B cell (primary cell): ENCODE data around the gene AGAP1. TPM values are rescaled to one million over a fixed set of nuclear protein-coding genes. Genes with fewer than 3 reads are reported as not detected.

Source experiments
- ATAC-seq: fragments of 200-7000 bp; cut with Tn5 transposase; one replicate; pipeline ENCODE4 v1.10.0; 2021; ENCODE audit warnings: low read depth, mild to moderate bottlenecking, moderate number of reproducible peaks, moderate library complexity
- CTCF ChIA-PET: fragments of 350-600 bp; sonication (Branson Sonifier 250); formaldehyde crosslinking; loops from one replicate; lab custom pipeline; 2021; ENCODE audit warnings: antibody characterized with exemption, inconsistent platforms; lab: Charles Lee
- POLR2A ChIA-PET: fragments of 350-600 bp; sonication (Branson Sonifier 250); formaldehyde crosslinking; loops from one replicate; lab custom pipeline; 2021; ENCODE audit warnings: antibody characterized with exemption; lab: Charles Lee
- DNase-seq: peaks from one replicate; pipeline ENCODE4 v3.0.0; 2013
- H2AFZ ChIP-seq: 2 replicates; pipeline ENCODE4 v1.6.1; 2012; ENCODE audit warnings: mild to moderate bottlenecking, low read depth, low read length; ENCODE audit not compliant: insufficient read depth, poor library complexity, severe bottlenecking
- H3K27ac ChIP-seq, 2 donors: 1 replicate in 1 of 2; 2 replicates in 1 of 2; pipeline ENCODE4 v1.5.1; 2012 to 2013; ENCODE audit warnings: low read length in 2 of 2, mild to moderate bottlenecking in 2 of 2, moderate library complexity in 1 of 2
- H3K27me3 ChIP-seq, 4 experiments: fragments of 200-600 bp in 1 of 4; sonication (generic) in 1 of 4; replicated peaks in 1 of 4; 1 replicate in 2 of 4; 2 replicates in 2 of 4; pipeline versions ENCODE4 v1.6.1 to v1.7.0; 2013 to 2016; ENCODE audit warnings: low read length in 3 of 4, mild to moderate bottlenecking in 2 of 4, mixed read lengths in 1 of 4, moderate library complexity in 1 of 4; ENCODE audit not compliant: insufficient read depth in 4 of 4, control insufficient read depth in 3 of 4; ENCODE audit errors: control extremely low read depth in 1 of 4
- H3K36me3 ChIP-seq, 2 experiments: replicated peaks in 1 of 2; 1 replicate in 1 of 2; 2 replicates in 1 of 2; pipeline versions ENCODE4 v1.6.1 to v1.7.1; 2013; ENCODE audit warnings: low read length in 1 of 2; ENCODE audit not compliant: insufficient read depth in 2 of 2, control insufficient read depth in 1 of 2; ENCODE audit errors: control extremely low read depth in 1 of 2, extremely low read depth in 1 of 2
- H3K4me1 ChIP-seq, 2 donors: fragments of 200-600 bp in 1 of 2; sonication (generic) in 1 of 2; 1 replicate in 1 of 2; 2 replicates in 1 of 2; pipeline versions ENCODE4 v1.5.1 to v1.6.1; 2013 to 2017; ENCODE audit warnings: low read length in 2 of 2; ENCODE audit not compliant: control insufficient read depth in 2 of 2, insufficient read depth in 2 of 2
- H3K4me2 ChIP-seq: replicated peaks from 2 replicates; pipeline ENCODE3; 2012; ENCODE audit warnings: mild to moderate bottlenecking, low read depth, low read length; ENCODE audit not compliant: poor library complexity, severe bottlenecking
- H3K4me3 ChIP-seq, 5 experiments: fragments of 200-600 bp in 1 of 5; sonication (generic) in 1 of 5; 1 replicate in 3 of 5; 2 replicates in 2 of 5; pipeline versions ENCODE4 v1.5.1 to v1.7.0; 2011 to 2016; ENCODE audit warnings: low read length in 4 of 5, mild to moderate bottlenecking in 4 of 5, low read depth in 2 of 5, control low read depth in 1 of 5, moderate library complexity in 1 of 5; ENCODE audit not compliant: insufficient read depth in 1 of 5; ENCODE audit errors: control extremely low read depth in 1 of 5, extremely low read depth in 1 of 5
- H3K79me2 ChIP-seq: fragments of 200-600 bp; sonication (generic); one replicate; pipeline ENCODE4 v1.6.0; 2016; ENCODE audit warnings: low read length; ENCODE audit not compliant: control insufficient read depth, insufficient read depth
- H3K9ac ChIP-seq: fragments of 200-600 bp; sonication (generic); 2 replicates; pipeline ENCODE4 v1.6.1; 2017; ENCODE audit warnings: mild to moderate bottlenecking, low read length, moderate library complexity
- H3K9me3 ChIP-seq, 3 donors: one replicate each; pipeline versions ENCODE4 v1.6.1 to v1.7.1; 2013; ENCODE audit warnings: low read length in 2 of 3; ENCODE audit not compliant: control insufficient read depth in 2 of 3, insufficient read depth in 1 of 3; ENCODE audit errors: control extremely low read depth in 1 of 3
- H4K20me1 ChIP-seq: 2 replicates; pipeline ENCODE4 v1.6.0; 2012; ENCODE audit warnings: mild to moderate bottlenecking, low read length; ENCODE audit not compliant: insufficient read depth, control insufficient read depth, poor library complexity, severe bottlenecking
- H3K27ac Mint-ChIP-seq: one replicate; pipeline ENCODE4 v1.8.0; 2021; ENCODE audit warnings: mixed read lengths
- H3K27me3 Mint-ChIP-seq: one replicate; pipeline ENCODE4 v1.8.0; 2021; ENCODE audit warnings: mixed read lengths
- H3K4me1 Mint-ChIP-seq: one replicate; pipeline ENCODE4 v1.8.0; 2021; ENCODE audit warnings: mixed read lengths
- H3K4me3 Mint-ChIP-seq: one replicate; pipeline ENCODE4 v1.8.0; 2021; ENCODE audit warnings: mixed read lengths
- H3K9me3 Mint-ChIP-seq: one replicate; pipeline ENCODE4 v1.8.0; 2022; ENCODE audit warnings: mixed read lengths; ENCODE audit not compliant: insufficient read depth
- CTCF ChIP-seq: fragments of 200-600 bp; IDR thresholded peaks from one replicate; pipeline ENCODE4 v1.8.0; 2022; ENCODE audit warnings: antibody characterized with exemption, mild to moderate bottlenecking
- EZH2 ChIP-seq: IDR thresholded peaks from 2 replicates; pipeline ENCODE4 v1.6.1; 2012; ENCODE audit warnings: borderline replicate concordance, low read depth, mild to moderate bottlenecking, moderate library complexity, low read length; ENCODE audit not compliant: insufficient read depth, poor library complexity, severe bottlenecking
- WGBS: methylation state at CpG from one replicate; pipeline ENCODE4 v1.1.5; 2013; ENCODE audit warnings: missing lambda C conversion rate; ENCODE audit not compliant: insufficient coverage; 5-methylcytosine and 5-hydroxymethylcytosine counted together
- intact Hi-C: fragments of 100-400 bp; cut with micrococcal nuclease; formaldehyde crosslinking; loops from one replicate; pipeline ENCODE4 v1.10.0; 2022
- polyA plus RNA-seq: library from polyadenylated mRNA; depleted of rRNA; stranded (reverse); fragments of >200 nt; gene quantifications from 2 replicates; pipeline ENCODE4 v1.2.3, GENCODE V29; 2012
- total RNA-seq, 2 donors: library from RNA; stranded (reverse); fragments of 120-200 nt in 1 of 2; gene quantifications; 1 replicate in 1 of 2; 2 replicates in 1 of 2; pipeline versions ENCODE4 v1.2.3 to v1.2.4, GENCODE V29; 2013 to 2022

The AGAP1 gene
- total and polyA plus RNA-seq, 2 donors (not counting 1 experiment from before 2014, with no cell fraction given): 0.01 TPM; not detected in 1

GRCh38 chr2:235780401-235780800, 286.6 kb downstream of the AGAP1 start:
- Histone ChIP-seq H3K79me2 (no peaks in the 10 kb centered on the region), H3K36me3 (no peaks in the 10 kb centered on the region), H3K27me3 (peaks cover 0 to 3% (median 0%) of the 10 kb centered on the region in 4 experiments), H3K4me3 (no peak overlapping the region), H3K4me2 (no peak overlapping the region), H3K9me3 (no peaks in the 10 kb centered on the region), H3K4me1 (no peaks in the 10 kb centered on the region), H4K20me1 (no peaks in the 10 kb centered on the region), H3K27ac (no peak overlapping the region), H2AFZ (no peak overlapping the region), H3K9ac (no peak overlapping the region)
- no peak overlapping the region for H3K4me3 Mint-ChIP-seq
- no peak overlapping the region for H3K27ac Mint-ChIP-seq
- no peaks in the 10 kb centered on the region for H3K4me1 Mint-ChIP-seq
- POLR2A ChIA-PET: no interaction called here
- no peak for TF ChIP-seq CTCF
- no peak for TF ChIP-seq EZH2
- 83% methylated on average over 4 of the region's 4 CpGs for WGBS
- DNase-seq: no peak
- intact Hi-C loops: loop anchor here (5.0 kb wide), 1 partner anchor 1292 kb away; no protein-coding TSS in a partner anchor
- no peak for ATAC-seq
- CTCF ChIA-PET: interaction anchor here (0.6 to 1.9 kb wide), 4 partner anchors 14 to 1279 kb away, joined by 6 to 8 read pairs (median 6); no protein-coding TSS in a partner anchor
- no peaks in the 10 kb centered on the region for H3K9me3 Mint-ChIP-seq
- peaks cover 24% of the 10 kb centered on the region for H3K27me3 Mint-ChIP-seq

- Histone ChIP-seq H3K79me2 (no peaks in the 10 kb centered on the region), H3K27ac (no peak overlapping the region), H3K9me3 (no peaks in the 10 kb centered on the region), H3K4me3 (no peak overlapping the region), H3K9ac (no peak overlapping the region), H3K27me3 (peaks cover 0 to 3% (median 0%) of the 10 kb centered on the region in 4 experiments), H3K36me3 (no peaks in the 10 kb centered on the region), H2AFZ (no peak overlapping the region), H4K20me1 (no peaks in the 10 kb centered on the region), H3K4me1 (no peaks in the 10 kb centered on the region), H3K4me2 (no peak overlapping the region)
- CTCF ChIA-PET: interaction anchor here (0.6 kb wide), 1 partner anchor 662 kb away, joined by 5 read pairs; no protein-coding TSS in a partner anchor
- intact Hi-C loops: loop anchor here (5.0 kb wide), 1 partner anchor 1291 kb away; no protein-coding TSS in a partner anchor
- no peaks in the 10 kb centered on the region for H3K9me3 Mint-ChIP-seq
- POLR2A ChIA-PET: no interaction called here
- ATAC-seq (no peak), DNase-seq (no peak)
- H3K4me1 Mint-ChIP-seq: no peaks in the 10 kb centered on the region
- TF ChIP-seq CTCF (no peak), EZH2 (no peak)
- WGBS: 100% methylated on average over 2 of the region's 6 CpGs
- no peak overlapping the region for H3K27ac Mint-ChIP-seq
- H3K4me3 Mint-ChIP-seq: no peak overlapping the region
- H3K27me3 Mint-ChIP-seq: peaks cover 22% of the 10 kb centered on the region
These were observed 287.9 kb downstream of the AGAP1 start for GRCh38 chr2:235781775-235782174.
